ENCODE data around the gene MINPP1.

The MINPP1 gene

GRCh38 chr10:87523731-87524130 lies 19.0 kb downstream of the MINPP1 start:
- no peak for DNase-seq (ENCODE audit: low spot score)

- no peak for DNase-seq (ENCODE audit: low spot score)
Observed at GRCh38 chr10:87524296-87524695, 19.6 kb downstream of the MINPP1 start.

GRCh38 chr10:87531908-87532622 lies 27.4 kb downstream of the MINPP1 start:
- no peak for DNase-seq (ENCODE audit: low spot score)

GRCh38 chr10:87532696-87533095 lies 28.0 kb downstream of the MINPP1 start:
- no peak for DNase-seq (ENCODE audit: low spot score)

GRCh38 chr10:87534173-87534858 lies 29.6 kb downstream of the MINPP1 start:
- DNase-seq (ENCODE audit: low spot score) = no peak

GRCh38 chr10:87538092-87539015 lies 33.7 kb downstream of the MINPP1 start:
- no peak for DNase-seq (ENCODE audit: low spot score)

- no peak for DNase-seq (ENCODE audit: low spot score)
Observed at GRCh38 chr10:87541114-87541513, 36.4 kb downstream of the MINPP1 start.

- no peak for DNase-seq (ENCODE audit: low spot score)
Observed at GRCh38 chr10:87544721-87545120, 40.0 kb downstream of the MINPP1 start.

GRCh38 chr10:87545783-87546182 lies 41.1 kb downstream of the MINPP1 start:
- DNase-seq (ENCODE audit: low spot score) = no peak

- DNase-seq (ENCODE audit: low spot score) = no peak
Observed at GRCh38 chr10:87546210-87546609, 41.5 kb downstream of the MINPP1 start.

- DNase-seq (ENCODE audit: low spot score) = no peak
Observed at GRCh38 chr10:87546971-87547413, 42.3 kb downstream of the MINPP1 start.

- no peak for DNase-seq (ENCODE audit: low spot score)
Observed at GRCh38 chr10:87547734-87548311, 43.1 kb downstream of the MINPP1 start.

GRCh38 chr10:87550741-87551140 lies 46.0 kb downstream of the MINPP1 start:
- no peak for DNase-seq (ENCODE audit: low spot score)

- DNase-seq (ENCODE audit: low spot score) = no peak
Observed at GRCh38 chr10:87551326-87551725, 46.6 kb downstream of the MINPP1 start.

- no peak for DNase-seq (ENCODE audit: low spot score)
Observed at GRCh38 chr10:87552248-87552929, 47.7 kb downstream of the MINPP1 start.

GRCh38 chr10:87557409-87557808 lies 52.7 kb downstream of the MINPP1 start:
- no peak for DNase-seq (ENCODE audit: low spot score)

GRCh38 chr10:87558333-87558732 lies 53.6 kb downstream of the MINPP1 start:
- DNase-seq (ENCODE audit: low spot score) = no peak

GRCh38 chr10:87559392-87559791 lies 54.7 kb downstream of the MINPP1 start:
- no peak for DNase-seq (ENCODE audit: low spot score)

- DNase-seq (ENCODE audit: low spot score) = no peak
Observed at GRCh38 chr10:87560495-87561129, 55.9 kb downstream of the MINPP1 start.

GRCh38 chr10:87562750-87563149 lies 58.1 kb downstream of the MINPP1 start:
- no peak for DNase-seq (ENCODE audit: low spot score)

GRCh38 chr10:87565010-87565409 lies 60.3 kb downstream of the MINPP1 start:
- no peak for DNase-seq (ENCODE audit: low spot score)

All from SW480 (cell line).